Ramos (cell line): ENCODE results near the gene HOXC4.

Source experiments
- in situ Hi-C: fragments of 300-500 bp; cut with MboI; formaldehyde crosslinking; loops from one replicate; pipeline ENCODE4 v1.14.3; 2022; ENCODE audit warnings: low sequenced_read_pairs; ENCODE audit not compliant: unreplicated experiment

Gene HOXC4

DNA sequence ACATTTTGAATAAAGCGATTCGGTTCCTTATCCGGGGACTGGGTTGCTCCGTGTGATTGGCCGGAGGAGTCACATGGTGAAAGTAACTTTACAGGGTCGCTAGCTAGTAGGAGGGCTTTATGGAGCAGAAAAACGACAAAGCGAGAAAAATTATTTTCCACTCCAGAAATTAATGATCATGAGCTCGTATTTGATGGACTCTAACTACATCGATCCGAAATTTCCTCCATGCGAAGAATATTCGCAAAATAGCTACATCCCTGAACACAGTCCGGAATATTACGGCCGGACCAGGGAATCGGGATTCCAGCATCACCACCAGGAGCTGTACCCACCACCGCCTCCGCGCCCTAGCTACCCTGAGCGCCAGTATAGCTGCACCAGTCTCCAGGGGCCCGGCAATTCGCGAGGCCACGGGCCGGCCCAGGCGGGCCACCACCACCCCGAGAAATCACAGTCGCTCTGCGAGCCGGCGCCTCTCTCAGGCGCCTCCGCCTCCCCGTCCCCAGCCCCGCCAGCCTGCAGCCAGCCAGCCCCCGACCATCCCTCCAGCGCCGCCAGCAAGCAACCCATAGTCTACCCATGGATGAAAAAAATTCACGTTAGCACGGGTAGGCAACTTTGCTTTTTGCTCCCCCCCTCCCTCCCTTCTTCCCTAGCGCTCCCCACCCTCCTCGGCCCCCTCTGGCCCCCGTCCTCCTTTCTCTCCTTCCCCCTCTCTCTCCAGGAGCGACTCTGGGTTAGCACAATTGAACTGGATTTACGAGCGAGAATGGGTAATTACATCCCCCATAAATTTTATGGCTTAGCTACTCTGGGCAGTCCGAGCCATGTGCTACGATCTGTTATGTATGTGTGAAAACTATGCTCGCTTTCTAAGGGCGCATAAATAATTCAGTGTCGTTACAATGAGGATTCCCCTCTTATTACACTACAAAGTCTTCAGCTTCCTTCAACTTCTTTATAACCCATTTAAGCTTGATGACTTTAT is at the start of gene HOXC4:
Gene HOXC4, plus strand, starts transcription at position 85 of the 991 bp plus-strand sequence. Its CDS starts 88 bp downstream, at position 173.
- in situ Hi-C loops: no loop called here

DNA sequence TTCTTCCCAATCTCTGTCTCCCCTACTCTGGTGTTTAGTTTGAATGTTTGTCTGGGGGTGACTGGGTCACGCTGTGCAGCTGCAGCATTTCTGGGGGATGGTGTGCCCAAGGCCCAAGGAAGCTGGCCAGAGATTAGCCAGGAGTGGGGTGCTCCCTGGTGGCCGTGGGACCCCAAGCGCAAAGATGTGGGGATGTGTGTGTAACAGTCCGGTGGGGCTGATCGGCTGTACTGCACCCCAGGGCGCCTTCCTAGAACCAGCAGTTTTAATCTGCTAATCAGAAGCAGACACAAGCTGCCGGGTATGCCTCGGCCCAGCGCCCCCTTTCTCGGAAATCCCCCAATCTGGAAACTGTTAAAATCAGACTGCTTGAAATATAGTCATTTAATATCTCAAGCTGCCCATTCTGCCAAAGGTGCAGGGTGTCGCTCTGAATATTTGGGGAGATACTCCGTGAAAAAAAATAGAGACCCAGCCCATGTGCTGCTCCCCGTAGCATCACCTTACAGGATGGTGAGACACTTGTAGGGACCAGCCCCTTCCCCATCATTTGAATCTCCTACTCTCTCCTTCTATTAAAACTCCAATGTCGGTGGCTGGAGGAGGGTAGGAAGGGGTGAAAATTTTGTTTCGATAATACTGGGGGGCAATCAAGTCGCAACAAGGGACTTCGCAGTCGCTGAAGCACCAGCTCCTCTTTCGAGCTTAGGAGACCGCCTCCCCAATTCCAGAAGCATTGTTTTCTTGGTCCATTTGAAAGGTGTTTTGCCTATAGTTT is 49.4 kb upstream of the HOXC4 start:
- in situ Hi-C loops: no loop called here

DNA sequence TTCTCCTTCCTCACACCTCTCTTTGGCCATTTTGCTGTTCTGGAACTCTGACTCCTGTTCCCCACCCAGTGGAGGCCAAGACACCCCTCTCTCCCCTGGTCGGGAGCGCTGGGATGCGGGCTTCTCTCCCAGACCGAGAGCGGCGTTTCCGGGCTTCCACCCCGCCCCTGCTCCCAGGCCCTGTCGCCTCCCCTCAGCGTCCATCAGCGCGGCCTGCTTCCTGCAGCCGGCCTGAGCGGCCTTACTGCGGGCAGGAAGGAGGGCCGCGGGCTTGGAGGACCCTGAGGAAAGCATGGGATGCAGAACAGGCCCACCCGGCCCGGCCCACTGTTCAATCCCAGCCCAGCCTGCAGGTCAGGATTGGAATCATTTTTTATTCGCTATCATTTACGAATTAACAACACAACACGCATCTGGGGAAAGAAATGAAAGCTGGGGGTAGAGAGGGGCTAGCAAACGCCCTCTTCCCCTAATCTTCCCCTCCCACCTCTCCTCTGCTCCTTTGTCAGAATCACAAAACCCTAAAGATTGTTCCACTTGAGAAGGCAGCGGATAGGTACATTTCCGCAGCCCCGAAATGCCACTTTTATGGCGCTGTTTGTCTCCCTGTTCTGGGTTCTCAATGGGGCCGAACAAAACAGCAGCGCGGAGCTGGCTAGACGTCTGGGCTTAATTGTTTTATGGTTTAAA is 48.6 kb upstream of the HOXC4 start:
- in situ Hi-C loops: no loop called here

DNA sequence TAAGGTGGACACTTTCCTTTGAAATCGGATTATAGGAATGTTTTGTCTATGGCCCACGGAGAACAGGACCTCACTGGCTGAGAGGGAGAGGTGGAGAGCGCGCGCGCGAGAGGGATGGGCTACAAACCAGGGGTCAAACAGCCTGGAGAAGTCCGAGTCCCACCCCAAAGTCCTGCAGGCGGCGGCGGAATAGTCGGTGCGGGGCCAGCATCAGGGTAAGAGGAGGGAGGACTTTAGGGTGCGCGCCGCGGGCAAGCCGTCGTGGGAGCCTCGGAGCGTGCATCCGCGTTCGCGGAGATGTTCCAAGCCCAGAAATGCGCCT is 48.1 kb upstream of the HOXC4 start:
- in situ Hi-C loops: no loop called here

DNA sequence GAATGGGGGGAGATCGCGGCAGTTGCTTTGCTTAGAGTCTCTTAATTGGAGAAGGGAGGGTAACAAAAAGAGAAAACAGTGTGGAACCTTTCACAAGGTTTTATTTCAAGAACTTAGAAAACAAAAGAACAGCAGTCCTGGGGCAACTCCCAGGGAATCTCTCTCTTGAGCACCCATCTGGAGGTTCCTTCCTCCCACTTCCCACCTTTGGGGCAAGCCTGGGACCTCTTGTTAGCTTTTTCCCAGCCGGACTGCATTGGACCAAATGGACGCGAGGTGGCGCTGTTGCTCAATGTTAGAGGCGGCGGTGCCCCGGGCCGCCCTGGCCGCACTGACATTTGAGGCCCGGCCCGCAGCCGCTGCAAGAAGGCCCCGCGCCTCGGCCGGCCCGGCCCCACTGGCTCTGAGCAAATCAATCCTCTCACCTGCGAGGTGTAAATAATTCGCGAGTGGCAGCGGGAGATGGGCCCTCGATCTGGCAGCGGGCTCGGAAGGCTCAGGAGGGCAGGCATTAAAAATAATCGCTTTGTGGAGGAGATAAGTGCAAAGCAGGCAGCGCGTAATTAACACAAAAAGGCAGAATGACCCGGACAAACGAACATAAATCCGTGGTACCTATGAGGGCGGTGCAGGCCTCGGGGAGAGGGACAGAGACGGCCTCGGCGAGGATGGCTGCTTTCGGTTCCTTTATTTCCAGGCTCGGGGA is 47.6 kb upstream of the HOXC4 start:
- in situ Hi-C loops: no loop called here

DNA sequence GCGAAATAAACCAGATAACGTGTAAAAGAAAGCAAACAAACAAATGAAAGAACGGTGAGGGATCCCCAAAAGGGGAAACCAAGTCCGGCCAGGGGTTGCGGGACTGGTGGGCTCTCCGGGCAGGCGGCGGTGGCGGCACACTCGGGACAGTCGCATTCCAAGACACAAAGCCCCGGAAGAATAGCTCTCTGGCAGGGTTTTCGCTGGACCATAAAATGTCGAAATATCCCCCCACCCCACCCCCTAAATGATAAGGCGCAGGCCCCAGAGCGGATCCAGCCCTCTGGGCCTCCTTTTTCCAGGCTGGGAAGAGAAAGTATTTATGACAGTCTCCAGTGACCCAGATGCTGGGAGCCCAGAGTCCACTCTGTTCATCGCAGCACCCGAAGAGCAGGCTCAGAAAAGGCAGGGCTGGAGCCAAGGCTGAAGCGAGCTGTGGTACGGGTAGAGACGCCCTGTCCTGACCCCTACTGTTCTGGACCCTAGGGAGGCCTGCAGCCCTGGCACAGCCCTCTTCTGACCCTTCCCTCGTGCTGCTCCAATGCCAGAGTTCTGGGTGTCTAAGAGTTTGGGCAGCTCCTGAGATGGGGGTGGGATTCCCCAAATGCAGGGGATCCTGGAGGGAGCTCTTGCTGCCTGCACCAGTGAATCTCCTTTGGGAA is 46.9 kb upstream of the HOXC4 start:
- in situ Hi-C loops: no loop called here

DNA sequence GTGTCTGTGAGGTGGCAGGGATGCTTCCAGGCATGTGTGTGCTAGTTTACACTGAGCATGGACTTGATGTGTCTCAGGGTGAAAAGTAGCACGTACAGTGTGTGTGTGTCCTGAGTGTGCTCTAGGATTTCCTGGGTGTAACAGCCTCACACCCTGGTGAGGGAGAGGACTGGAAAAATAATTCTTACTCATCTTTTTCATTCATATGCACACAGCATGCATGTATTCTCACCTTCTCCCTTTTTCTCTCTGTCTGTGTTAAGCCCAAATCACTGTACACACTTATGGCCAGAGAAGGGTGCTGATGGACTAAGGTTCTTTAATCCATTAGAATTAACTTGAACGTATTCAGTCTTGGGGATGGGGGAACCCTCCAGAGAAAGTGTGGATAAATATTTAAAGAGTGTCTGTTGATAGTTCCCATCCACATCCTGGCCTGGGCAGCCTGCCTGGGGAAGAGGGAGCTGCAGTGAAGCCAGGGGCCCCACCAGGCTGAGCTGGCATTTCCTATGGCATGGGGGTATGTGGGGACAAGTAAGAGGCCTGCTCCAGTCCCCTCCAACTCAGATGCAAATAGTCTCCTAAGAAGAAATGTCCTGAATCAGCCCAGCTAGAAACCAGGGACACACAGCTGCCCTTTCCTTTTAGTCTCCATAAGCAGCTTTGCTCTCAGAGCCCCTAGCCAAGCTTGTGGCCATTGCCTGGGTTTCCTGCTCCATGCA is 45.9 kb upstream of the HOXC4 start:
- in situ Hi-C loops: no loop called here

DNA sequence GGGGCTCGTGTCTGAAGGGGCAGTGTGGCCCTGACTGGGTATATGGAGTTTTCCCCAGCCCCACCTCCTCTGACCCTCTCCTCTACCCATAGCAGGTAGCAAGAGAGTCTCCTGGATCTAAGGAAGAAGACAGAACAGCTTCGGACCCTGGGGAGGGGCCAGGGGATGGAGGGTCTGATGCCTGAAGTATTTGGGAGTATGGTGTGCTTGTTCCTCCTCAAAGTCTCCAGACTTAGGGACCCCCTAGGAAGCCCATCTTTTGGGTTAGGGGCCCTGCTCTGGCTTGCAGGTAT is 45.4 kb upstream of the HOXC4 start:
- in situ Hi-C loops: no loop called here

DNA sequence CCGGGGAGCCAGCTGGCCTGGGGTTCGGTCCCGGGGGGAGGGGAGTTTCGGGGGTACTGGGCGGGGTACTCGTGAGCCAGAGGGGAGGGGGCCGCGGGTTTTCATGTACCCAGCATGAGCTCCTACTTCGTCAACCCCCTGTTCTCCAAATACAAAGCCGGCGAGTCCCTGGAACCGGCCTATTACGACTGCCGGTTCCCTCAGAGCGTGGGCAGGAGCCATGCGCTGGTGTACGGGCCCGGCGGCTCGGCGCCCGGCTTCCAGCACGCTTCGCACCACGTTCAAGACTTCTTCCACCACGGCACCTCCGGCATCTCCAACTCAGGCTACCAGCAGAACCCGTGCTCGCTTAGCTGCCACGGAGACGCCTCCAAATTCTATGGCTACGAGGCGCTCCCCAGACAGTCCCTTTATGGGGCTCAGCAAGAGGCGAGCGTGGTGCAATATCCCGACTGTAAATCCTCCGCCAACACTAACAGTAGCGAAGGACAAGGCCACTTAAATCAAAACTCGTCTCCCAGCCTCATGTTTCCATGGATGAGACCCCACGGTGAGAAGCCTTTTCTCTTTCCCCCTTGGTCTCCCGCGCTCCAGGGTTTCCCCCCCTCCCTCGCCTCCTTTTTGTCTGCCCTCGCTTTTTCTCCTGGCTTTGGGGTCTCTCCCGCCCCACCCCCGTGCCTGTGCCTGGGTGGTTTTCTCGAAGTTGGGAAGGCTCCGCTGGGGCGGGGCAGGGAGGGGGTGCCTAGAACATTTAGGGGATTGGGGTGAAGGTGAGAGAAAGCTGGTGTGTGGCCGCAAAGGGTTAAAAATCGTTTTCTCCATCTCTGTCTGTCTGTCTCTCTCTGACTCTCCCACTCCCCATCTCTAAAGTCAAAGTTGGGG is 44.2 kb upstream of the HOXC4 start:
- in situ Hi-C loops: no loop called here

DNA sequence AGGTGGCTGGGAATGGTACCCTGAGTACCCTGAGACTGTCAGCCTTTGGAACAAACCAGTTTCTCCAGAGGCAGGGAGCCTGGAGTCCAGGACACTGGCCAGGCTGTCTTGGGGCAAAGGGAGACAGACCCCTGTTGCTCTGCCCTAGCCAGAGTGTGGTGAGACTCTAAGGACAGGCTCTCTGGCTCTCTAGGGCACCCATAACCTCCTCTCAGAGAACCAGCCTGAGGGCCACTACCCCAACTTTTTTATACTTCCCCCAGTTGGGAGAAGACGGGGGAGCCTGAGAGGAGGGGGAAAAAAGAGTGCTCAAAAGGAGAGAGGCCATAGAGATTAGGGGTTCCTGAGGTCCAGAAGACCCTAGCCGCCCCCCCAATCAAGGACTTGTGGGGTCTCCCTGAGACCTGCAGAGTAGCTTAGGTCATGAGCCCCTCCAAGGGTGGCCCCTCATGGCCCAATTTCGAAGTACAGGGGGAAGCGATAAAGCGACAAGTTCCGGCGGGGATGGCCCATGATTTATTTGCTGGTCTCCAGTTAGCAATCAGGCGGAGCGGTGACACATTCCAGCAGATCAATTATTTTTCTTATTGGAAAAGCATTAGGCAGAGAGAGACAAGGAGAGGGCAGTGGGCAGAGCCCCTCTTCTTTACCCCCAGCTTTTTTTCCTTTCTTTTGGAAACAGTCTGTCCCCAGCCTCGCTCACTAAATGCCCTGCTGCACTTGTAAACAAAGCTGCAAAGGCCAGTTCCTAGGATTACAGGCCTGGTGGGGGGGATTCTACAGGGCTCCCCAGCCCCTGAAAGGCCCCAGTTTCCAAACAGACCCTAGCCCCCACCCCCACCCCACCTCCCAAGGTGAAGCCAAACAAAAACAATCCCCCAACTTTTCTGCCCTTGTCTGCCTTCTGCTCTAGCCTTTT is 43.3 kb upstream of the HOXC4 start:
- in situ Hi-C loops: no loop called here

DNA sequence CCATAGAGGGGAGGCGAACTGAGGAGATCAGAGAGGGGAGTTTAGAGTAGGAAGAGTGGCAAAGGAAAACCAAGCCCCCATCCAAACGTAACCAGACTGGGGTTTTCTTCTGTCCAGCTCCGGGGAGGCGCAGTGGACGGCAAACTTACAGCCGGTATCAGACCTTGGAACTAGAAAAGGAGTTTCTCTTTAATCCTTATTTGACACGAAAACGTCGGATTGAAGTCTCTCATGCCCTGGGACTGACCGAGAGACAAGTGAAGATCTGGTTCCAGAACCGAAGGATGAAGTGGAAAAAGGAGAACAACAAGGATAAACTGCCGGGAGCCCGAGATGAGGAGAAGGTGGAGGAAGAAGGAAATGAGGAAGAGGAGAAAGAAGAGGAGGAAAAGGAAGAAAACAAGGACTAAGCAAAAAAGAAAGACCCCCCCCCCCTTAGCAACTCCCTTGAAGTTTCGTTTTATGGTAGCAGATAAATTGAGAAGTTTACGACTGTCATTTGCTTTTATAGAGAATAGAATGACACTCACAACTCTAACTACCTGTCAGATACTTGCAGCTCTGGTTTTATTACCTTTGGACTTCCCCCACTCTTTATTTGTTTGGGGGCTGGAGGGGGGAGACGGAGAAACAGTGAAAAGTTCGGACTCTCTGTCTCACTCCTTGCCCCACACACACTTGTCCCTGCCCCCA is 42.5 kb upstream of the HOXC4 start:
- in situ Hi-C loops: no loop called here

DNA sequence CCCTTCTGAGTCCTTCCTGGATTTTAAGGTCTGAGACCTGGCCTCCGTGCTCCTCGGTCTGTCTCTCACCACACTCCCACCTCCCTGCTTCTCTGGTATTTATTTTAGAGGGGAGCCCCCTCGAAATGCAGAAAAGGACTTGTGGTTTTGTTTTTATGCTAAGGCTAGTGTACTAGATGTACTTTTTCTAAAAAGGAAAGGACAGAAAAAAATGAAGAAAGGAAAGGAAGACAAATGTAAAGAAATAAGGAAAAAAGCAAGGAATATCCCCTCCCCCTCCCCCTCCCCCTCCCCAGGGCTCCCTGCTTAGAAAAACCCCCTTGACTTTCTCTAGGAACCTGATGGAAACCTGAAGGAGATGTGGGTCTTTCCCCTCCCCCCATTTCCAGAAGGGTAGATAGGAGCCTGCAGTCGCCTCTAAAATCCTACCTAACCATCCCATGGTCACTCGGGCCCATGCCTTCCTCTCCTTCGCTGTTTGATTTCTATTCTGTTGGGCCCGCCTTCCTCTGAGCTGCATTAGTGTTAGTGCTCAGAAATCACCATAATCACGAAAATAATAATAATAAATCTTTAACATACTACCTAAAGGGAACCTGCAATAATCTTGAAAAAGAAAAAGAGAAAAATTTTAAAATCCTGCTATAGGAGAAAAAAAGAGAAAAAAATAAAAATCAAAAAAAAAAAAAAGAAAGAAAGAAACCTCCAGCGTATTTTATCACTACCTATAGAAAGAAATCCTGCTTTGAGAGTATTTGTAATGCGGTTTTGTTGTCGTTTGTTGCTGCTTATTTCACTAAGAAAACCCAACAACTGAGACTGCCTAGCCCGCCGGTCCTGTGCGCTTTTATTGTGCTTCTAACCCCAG is 41.7 kb upstream of the HOXC4 start:
- in situ Hi-C loops: no loop called here

DNA sequence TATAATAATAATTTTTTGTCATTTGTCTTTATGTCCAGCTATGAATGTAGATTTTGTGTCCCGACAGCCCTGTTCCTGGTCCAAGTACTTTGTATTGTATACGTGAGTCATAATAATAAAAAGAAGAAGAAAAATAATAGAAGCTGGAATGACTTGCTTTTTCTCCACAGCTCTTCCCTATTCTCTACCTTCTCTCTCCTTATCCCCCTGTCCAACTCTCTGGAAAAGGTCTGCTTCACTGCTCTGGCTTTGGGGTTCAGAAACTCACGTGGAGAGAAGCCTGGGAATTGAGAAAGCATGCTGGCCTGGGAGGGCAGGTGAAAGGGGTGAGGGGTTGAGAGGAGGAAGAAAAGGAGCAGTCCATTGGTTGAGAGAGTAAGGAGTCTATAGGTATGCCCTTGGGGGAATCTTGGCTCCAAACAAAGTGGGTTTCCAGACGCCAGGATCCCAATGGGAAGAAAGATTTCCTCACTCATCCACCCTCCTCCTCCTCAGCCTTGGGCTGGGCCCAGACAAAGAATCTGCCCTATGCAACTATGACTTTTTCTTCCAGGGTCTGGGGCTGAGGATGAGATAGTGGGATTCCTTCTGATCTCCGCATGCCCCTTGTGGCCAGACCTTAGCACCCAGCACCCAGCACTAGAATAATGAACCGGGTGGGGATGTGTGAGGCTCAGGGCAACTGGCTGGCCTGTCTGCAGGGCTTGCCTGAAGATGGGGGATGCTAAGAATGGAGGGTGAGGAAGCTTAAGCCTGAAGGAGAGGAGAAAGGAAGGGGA is 40.8 kb upstream of the HOXC4 start:
- in situ Hi-C loops: no loop called here

DNA sequence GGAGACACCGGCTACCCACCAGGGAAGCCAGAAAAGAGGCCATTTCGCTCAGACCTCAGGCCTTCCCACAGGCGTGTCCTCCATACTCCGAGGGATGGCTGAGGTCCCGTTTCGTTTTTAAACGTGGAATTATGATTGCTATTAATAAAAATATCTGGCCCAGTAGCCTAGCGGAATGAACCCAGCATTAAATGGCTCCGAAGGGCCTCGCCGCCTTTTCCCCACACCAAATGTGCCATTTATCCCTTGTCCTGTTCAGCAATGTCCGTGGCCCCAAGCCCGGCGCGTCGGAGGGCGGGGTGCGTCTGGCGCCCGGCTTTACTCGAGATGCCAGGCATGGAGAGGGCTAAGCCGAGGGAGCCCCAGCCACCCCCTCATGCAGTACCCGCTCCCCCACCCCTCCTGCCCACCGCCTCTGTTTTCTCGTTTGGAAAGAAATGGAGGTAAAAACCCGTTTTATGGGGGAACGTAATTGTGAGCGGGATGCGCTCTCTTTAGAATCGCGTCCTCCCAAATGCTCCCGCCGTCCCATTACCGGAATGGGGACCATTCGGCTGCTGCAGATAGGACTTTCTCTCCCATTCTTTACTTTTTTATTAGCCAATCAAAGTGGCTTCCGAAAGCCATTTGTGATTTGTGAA is 39.1 kb upstream of the HOXC4 start:
- in situ Hi-C loops: no loop called here
